GM23338 (cell line): Measurements from ENCODE around the gene WDHD1. TPM values are rescaled to one million over a fixed set of nuclear protein-coding genes. Genes with fewer than 3 reads are reported as not detected.

Experiments used
- ATAC-seq: fragments of 200-7000 bp; cut with Tn5 transposase; 3 replicates; pipeline ENCODE4 v1.9.1; 2020
- DNase-seq: peaks from one replicate; pipeline ENCODE4 v3.0.0-alpha.2; 2015; ENCODE audit warnings: low spot score
- H2AFZ ChIP-seq: fragments of 200-600 bp; sonication (generic); 2 replicates; pipeline ENCODE4 v1.8.0; 2016; ENCODE audit warnings: antibody characterized with exemption, mild to moderate bottlenecking, moderate library complexity
- H3F3A ChIP-seq: fragments of 200-600 bp; sonication (generic); replicated peaks from 2 replicates; pipeline ENCODE4 v1.8.0; 2017; ENCODE audit warnings: antibody characterized with exemption, mixed run types, low read depth
- H3K27ac ChIP-seq: fragments of 200-600 bp; sonication (generic); 2 replicates; pipeline ENCODE4 v1.6.1; 2016; ENCODE audit warnings: low read depth
- H3K27me3 ChIP-seq: fragments of 200-600 bp; sonication (generic); 2 replicates; pipeline ENCODE4 v1.8.0; 2016; ENCODE audit warnings: mild to moderate bottlenecking, mixed run types, moderate library complexity; ENCODE audit not compliant: insufficient read depth
- H3K36me3 ChIP-seq: fragments of 200-600 bp; sonication (generic); 2 replicates; pipeline ENCODE4 v1.8.0; 2016; ENCODE audit warnings: mild to moderate bottlenecking; ENCODE audit not compliant: insufficient read depth
- H3K4me1 ChIP-seq: fragments of 200-600 bp; sonication (generic); 2 replicates; pipeline ENCODE4 v1.8.0; 2016; ENCODE audit warnings: mild to moderate bottlenecking, moderate library complexity; ENCODE audit not compliant: insufficient read depth
- H3K4me2 ChIP-seq: fragments of 200-600 bp; sonication (generic); 2 replicates; pipeline ENCODE4 v1.7.1; 2017; ENCODE audit warnings: mixed run types
- H3K4me3 ChIP-seq: fragments of 200-600 bp; sonication (generic); 2 replicates; pipeline ENCODE4 v1.6.1; 2016; ENCODE audit warnings: mixed run types
- H3K79me2 ChIP-seq: fragments of 200-600 bp; sonication (generic); replicated peaks from 2 replicates; pipeline ENCODE4 v1.8.0; 2017; ENCODE audit warnings: mild to moderate bottlenecking; ENCODE audit not compliant: insufficient read depth
- H3K9me2 ChIP-seq: fragments of 200-600 bp; sonication (generic); 2 replicates; pipeline ENCODE4 v1.8.0; 2017; ENCODE audit not compliant: insufficient read depth
- H4K20me1 ChIP-seq: fragments of 200-600 bp; sonication (generic); replicated peaks from 2 replicates; pipeline ENCODE4 v1.8.0; 2017; ENCODE audit warnings: mild to moderate bottlenecking; ENCODE audit not compliant: insufficient read depth
- H3K27ac Mint-ChIP-seq: 2 replicates; pipeline ENCODE4 v1.8.0; 2020; ENCODE audit warnings: inconsistent platforms, mild to moderate bottlenecking, moderate library complexity, mixed read lengths
- H3K27me3 Mint-ChIP-seq: 3 replicates; pipeline ENCODE4 v1.8.0; 2022; ENCODE audit warnings: low read depth, mild to moderate bottlenecking, moderate library complexity, mixed read lengths, inconsistent platforms; ENCODE audit not compliant: insufficient read depth, poor library complexity
- H3K36me3 Mint-ChIP-seq: 3 replicates; pipeline ENCODE4 v1.8.0; 2021; ENCODE audit warnings: low read depth, mild to moderate bottlenecking, inconsistent platforms, moderate library complexity, mixed read lengths
- H3K4me1 Mint-ChIP-seq: 3 replicates; pipeline ENCODE4 v1.8.0; 2020; ENCODE audit warnings: mild to moderate bottlenecking, inconsistent platforms, mixed read lengths
- H3K4me3 Mint-ChIP-seq: 3 replicates; pipeline ENCODE4 v1.8.0; 2021; ENCODE audit warnings: moderate library complexity, mild to moderate bottlenecking, inconsistent platforms, mixed read lengths
- H3K9me3 Mint-ChIP-seq: 3 replicates; pipeline ENCODE4 v1.8.0; 2020; ENCODE audit warnings: moderate library complexity, mild to moderate bottlenecking, inconsistent platforms, mixed read lengths
- CREB1 ChIP-seq: fragments of 250-450 bp; sonication (Bioruptor Pico); IDR thresholded peaks from 2 replicates; pipeline ENCODE4 v1.5.0; 2020; ENCODE audit warnings: low read depth, mild to moderate bottlenecking, moderate library complexity
- ETS1 ChIP-seq: IDR thresholded peaks from 2 replicates; pipeline ENCODE4 v1.6.1; 2016; ENCODE audit warnings: antibody characterized with exemption
- EZH2 ChIP-seq: fragments of 200-600 bp; sonication (generic); IDR thresholded peaks from one replicate; pipeline ENCODE4 v1.8.0; 2017; ENCODE audit warnings: antibody characterized with exemption, mild to moderate bottlenecking, low read depth; ENCODE audit not compliant: unreplicated experiment
- EZH2phosphoT487 ChIP-seq: fragments of 200-600 bp; sonication (generic); IDR thresholded peaks from one replicate; pipeline ENCODE4 v1.8.1; 2018; ENCODE audit warnings: antibody characterized with exemption; ENCODE audit not compliant: unreplicated experiment
- JUNB ChIP-seq: IDR thresholded peaks from one replicate; pipeline ENCODE4 v1.6.1; 2016; ENCODE audit warnings: antibody characterized with exemption; ENCODE audit not compliant: unreplicated experiment
- NANOG ChIP-seq: IDR thresholded peaks from 2 replicates; pipeline ENCODE4 v1.6.1; 2016; ENCODE audit warnings: antibody characterized with exemption, borderline replicate concordance
- POLR2AphosphoS5 ChIP-seq: IDR thresholded peaks from 2 replicates; pipeline ENCODE4 v1.6.1; 2016; ENCODE audit warnings: antibody characterized with exemption, low read depth
- STAT1 ChIP-seq: IDR thresholded peaks from one replicate; pipeline ENCODE4 v1.6.1; 2016; ENCODE audit warnings: antibody characterized with exemption; ENCODE audit not compliant: unreplicated experiment
- ZNF114 ChIP-seq: fragments of 250-450 bp; sonication (Bioruptor Pico); IDR thresholded peaks from 2 replicates; pipeline ENCODE4 v1.5.0; 2020; ENCODE audit warnings: mild to moderate bottlenecking, moderate library complexity
- ZNF331 ChIP-seq: fragments of 250-450 bp; sonication (Bioruptor Pico); IDR thresholded peaks from 2 replicates; pipeline ENCODE4 v1.5.0; 2020; ENCODE audit warnings: low read depth, mild to moderate bottlenecking, moderate library complexity
- polyA plus RNA-seq: library from polyadenylated mRNA; unstranded; fragments of >200 nt; fragmentation: Nextera tagmentation; extraction: Ambion mirVana; gene quantifications from 2 replicates; pipeline ENCODE4 v1.2.1, GENCODE V29; 2016
- total RNA-seq: library from RNA; depleted of rRNA; stranded (reverse); fragments of >200 nt; shearing (Covaris generic); gene quantifications from 2 replicates; pipeline ENCODE4 v1.2.3, GENCODE V29; 2014
- TF ChIP-seq, protein P1 (sequence below), 2 experiments: fragments of 200-600 bp in 1 of 2; sonication (generic) in 1 of 2; conservative IDR thresholded peaks; 2 replicates each; pipeline versions ENCODE4 v1.5.1 to v1.6.1; 2016 to 2017; ENCODE audit warnings: antibody characterized with exemption in 2 of 2, low read depth in 2 of 2, mild to moderate bottlenecking in 2 of 2, moderate library complexity in 1 of 2
- TF ChIP-seq, protein P2 (sequence below): IDR thresholded peaks from one replicate; pipeline ENCODE4 v1.6.1; 2018; ENCODE audit warnings: antibody characterized with exemption; ENCODE audit not compliant: unreplicated experiment

Gene WDHD1
- total and polyA plus RNA-seq, 2 experiments from 2014 or later = 48.8 to 65.4 TPM

DNA sequence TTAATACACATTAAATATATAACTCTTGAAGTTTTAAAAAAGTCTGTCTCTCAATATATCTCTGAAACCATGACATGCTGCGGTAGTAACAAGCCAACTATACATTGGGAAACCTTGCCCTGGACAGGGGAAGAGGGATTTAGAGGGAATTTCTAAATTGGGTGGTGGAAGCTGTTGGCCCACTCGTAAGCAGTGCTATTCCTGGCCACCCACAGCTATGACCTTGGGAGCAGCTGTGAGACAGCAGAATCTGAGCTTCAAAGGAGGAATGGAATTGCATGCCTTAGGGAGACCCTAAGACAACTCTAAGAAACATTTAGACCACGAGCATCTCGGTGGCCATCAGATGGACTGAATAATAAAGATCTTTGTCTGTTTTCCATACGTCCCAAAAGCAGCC lies 108.5 kb downstream of the WDHD1 start (continued):
- no peak for TF ChIP-seq POLR2AphosphoS5
- TF ChIP-seq EZH2 = no peak
- no peak for TF ChIP-seq ZNF114 (CRISPR knock-in tag)
- no peak for TF ChIP-seq NANOG
- TF ChIP-seq STAT1 = no peak
- no peak for TF ChIP-seq ZNF331
- TF ChIP-seq JUNB = no peak
- TF ChIP-seq, protein P1, sequence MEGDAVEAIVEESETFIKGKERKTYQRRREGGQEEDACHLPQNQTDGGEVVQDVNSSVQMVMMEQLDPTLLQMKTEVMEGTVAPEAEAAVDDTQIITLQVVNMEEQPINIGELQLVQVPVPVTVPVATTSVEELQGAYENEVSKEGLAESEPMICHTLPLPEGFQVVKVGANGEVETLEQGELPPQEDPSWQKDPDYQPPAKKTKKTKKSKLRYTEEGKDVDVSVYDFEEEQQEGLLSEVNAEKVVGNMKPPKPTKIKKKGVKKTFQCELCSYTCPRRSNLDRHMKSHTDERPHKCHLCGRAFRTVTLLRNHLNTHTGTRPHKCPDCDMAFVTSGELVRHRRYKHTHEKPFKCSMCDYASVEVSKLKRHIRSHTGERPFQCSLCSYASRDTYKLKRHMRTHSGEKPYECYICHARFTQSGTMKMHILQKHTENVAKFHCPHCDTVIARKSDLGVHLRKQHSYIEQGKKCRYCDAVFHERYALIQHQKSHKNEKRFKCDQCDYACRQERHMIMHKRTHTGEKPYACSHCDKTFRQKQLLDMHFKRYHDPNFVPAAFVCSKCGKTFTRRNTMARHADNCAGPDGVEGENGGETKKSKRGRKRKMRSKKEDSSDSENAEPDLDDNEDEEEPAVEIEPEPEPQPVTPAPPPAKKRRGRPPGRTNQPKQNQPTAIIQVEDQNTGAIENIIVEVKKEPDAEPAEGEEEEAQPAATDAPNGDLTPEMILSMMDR (conservative IDR thresholded peaks at IDR 0.05; ENCODE audit: low read depth in 2 of 2) = no peak

DNA sequence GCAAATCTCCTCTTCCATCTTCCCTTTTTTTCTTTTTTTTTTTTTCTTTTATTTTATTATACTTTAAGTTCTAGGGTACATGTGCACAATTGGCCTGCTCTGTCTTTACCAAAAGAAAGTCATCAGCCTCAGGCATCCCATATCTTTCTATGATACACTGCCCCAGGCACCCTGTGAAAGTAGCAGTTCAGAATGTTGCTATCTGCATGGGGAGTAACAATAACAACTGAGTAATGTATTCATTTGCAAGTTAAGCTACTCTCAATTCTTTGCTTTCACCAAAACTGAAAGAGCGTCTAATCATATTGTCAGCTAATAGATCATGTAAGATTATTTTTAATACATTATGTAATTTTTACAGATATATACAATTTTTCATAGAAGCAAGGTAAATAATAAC lies 110.8 kb downstream of the WDHD1 start:
- Mint-ChIP-seq H3K27ac (no peak overlapping the region), H3K4me1 (no peaks in the 10 kb centered on the region), H3K9me3 (no peaks in the 10 kb centered on the region), H3K36me3 (no peaks in the 10 kb centered on the region), H3K4me3 (no peak overlapping the region), H3K27me3 (peaks cover 2% of the 10 kb centered on the region)
- Histone ChIP-seq H3K27ac (no peak overlapping the region), H4K20me1 (no peaks in the 10 kb centered on the region), H3K27me3 (no peaks in the 10 kb centered on the region), H3K4me3 (no peak overlapping the region), H3K4me2 (no peak overlapping the region), H3F3A (no peaks in the 10 kb centered on the region), H3K4me1 (no peaks in the 10 kb centered on the region), H2AFZ (no peak overlapping the region), H3K9me2 (no peaks in the 10 kb centered on the region), H3K79me2 (no peaks in the 10 kb centered on the region), H3K36me3 (no peaks in the 10 kb centered on the region)
- ATAC-seq (no peak), DNase-seq (no peak)
- TF ChIP-seq ZNF114 (CRISPR knock-in tag) (no peak), JUNB (no peak), EZH2phosphoT487 (no peak), CREB1 (CRISPR knock-in tag) (no peak), NANOG (no peak), STAT1 (no peak), ETS1 (no peak), EZH2 (no peak)
- TF ChIP-seq, protein P1 (conservative IDR thresholded peaks at IDR 0.05; ENCODE audit: low read depth in 2 of 2) = no peak
- TF ChIP-seq, protein P2, sequence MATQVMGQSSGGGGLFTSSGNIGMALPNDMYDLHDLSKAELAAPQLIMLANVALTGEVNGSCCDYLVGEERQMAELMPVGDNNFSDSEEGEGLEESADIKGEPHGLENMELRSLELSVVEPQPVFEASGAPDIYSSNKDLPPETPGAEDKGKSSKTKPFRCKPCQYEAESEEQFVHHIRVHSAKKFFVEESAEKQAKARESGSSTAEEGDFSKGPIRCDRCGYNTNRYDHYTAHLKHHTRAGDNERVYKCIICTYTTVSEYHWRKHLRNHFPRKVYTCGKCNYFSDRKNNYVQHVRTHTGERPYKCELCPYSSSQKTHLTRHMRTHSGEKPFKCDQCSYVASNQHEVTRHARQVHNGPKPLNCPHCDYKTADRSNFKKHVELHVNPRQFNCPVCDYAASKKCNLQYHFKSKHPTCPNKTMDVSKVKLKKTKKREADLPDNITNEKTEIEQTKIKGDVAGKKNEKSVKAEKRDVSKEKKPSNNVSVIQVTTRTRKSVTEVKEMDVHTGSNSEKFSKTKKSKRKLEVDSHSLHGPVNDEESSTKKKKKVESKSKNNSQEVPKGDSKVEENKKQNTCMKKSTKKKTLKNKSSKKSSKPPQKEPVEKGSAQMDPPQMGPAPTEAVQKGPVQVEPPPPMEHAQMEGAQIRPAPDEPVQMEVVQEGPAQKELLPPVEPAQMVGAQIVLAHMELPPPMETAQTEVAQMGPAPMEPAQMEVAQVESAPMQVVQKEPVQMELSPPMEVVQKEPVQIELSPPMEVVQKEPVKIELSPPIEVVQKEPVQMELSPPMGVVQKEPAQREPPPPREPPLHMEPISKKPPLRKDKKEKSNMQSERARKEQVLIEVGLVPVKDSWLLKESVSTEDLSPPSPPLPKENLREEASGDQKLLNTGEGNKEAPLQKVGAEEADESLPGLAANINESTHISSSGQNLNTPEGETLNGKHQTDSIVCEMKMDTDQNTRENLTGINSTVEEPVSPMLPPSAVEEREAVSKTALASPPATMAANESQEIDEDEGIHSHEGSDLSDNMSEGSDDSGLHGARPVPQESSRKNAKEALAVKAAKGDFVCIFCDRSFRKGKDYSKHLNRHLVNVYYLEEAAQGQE = no peak
